ENCODE results near the gene ARL14EP.

ARL14EP gene

DNA sequence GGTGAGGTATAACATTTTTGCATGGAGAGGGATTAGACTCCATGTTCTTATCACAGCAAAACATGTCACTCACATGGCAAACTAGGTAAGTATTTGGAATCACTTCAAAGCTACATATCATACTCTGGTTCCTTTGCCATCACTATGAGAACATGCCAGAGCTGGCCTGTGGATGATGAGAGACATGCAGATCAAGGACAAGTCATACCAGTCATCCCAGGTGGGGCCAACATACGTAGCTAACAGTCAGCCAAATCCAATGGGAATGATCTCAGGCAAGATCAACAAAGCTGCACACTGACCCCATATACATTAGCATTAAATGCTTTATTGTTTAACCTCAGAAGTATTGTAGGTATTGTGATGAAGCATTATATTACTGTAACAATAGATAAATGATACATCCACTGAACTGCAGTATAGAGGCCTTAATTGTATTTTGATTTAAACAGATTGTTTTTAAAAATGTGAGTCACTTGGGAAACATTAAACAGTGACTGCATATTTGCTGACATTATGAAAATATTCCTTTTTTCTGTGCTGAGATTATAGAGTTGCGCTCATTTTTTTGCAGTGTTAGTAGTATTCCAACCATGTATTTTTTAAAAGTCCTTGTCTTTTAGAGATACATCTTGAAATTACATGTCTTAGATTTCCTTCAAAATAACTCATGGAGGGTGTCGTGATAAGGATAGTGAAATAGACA, 37.3 kb upstream of the ARL14EP start:
- no peak overlapping the region for H3K4me3 ChIP-seq (ENCODE audit: low read depth, low read length)
- DNase-seq (ENCODE audit: low read depth): no peak
- TF ChIP-seq, protein P1, sequence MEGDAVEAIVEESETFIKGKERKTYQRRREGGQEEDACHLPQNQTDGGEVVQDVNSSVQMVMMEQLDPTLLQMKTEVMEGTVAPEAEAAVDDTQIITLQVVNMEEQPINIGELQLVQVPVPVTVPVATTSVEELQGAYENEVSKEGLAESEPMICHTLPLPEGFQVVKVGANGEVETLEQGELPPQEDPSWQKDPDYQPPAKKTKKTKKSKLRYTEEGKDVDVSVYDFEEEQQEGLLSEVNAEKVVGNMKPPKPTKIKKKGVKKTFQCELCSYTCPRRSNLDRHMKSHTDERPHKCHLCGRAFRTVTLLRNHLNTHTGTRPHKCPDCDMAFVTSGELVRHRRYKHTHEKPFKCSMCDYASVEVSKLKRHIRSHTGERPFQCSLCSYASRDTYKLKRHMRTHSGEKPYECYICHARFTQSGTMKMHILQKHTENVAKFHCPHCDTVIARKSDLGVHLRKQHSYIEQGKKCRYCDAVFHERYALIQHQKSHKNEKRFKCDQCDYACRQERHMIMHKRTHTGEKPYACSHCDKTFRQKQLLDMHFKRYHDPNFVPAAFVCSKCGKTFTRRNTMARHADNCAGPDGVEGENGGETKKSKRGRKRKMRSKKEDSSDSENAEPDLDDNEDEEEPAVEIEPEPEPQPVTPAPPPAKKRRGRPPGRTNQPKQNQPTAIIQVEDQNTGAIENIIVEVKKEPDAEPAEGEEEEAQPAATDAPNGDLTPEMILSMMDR (conservative IDR thresholded peaks at IDR 0.05; ENCODE audit: low read depth, low read length): no peak

DNA sequence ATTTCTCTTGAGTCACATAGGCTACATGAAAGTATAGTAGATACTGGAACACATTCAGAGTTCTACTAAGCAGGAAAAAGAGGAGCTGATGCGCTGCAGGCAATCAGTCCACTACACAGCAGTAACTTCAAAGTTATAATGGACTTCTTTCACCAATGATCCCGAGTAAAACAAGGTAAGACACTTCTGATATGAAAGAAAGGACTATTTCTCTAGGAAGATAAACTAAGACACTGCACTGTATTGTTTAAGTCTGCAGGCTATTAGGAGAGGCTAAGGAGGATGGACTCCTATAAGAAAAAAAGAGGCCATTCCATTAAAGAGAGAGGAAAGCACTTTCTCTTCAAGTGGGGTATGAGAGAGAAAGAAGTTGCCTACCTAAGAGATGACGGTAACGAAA, 31.6 kb upstream of the ARL14EP start:
- no peak for DNase-seq (ENCODE audit: low read depth)
- no peak overlapping the region for H3K4me3 ChIP-seq (ENCODE audit: low read depth, low read length)
- TF ChIP-seq, protein P1 (conservative IDR thresholded peaks at IDR 0.05; ENCODE audit: low read depth, low read length): no peak

DNA sequence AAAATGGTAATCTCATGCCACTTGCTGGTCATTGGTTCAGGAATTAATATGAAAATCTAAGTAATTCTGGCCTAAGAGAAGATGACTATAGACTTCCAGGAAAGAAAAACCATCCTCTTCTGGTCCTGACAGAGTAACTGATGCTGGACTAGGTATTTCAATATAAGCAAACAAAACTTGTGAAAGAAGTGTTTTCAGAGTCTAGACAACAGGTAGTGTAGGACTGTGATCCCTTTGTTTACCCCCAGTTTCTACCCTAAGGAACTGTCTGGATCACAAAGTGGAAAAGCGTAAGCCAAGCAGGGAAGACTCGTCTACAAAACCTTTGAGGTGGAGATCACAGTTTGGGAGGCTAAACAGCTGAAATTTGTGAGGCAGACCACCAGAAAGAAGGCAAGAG, 30.4 kb upstream of the ARL14EP start:
- TF ChIP-seq, protein P1 (conservative IDR thresholded peaks at IDR 0.05; ENCODE audit: low read depth, low read length): no peak
- DNase-seq (ENCODE audit: low read depth): no peak
- no peak overlapping the region for H3K4me3 ChIP-seq (ENCODE audit: low read depth, low read length)

DNA sequence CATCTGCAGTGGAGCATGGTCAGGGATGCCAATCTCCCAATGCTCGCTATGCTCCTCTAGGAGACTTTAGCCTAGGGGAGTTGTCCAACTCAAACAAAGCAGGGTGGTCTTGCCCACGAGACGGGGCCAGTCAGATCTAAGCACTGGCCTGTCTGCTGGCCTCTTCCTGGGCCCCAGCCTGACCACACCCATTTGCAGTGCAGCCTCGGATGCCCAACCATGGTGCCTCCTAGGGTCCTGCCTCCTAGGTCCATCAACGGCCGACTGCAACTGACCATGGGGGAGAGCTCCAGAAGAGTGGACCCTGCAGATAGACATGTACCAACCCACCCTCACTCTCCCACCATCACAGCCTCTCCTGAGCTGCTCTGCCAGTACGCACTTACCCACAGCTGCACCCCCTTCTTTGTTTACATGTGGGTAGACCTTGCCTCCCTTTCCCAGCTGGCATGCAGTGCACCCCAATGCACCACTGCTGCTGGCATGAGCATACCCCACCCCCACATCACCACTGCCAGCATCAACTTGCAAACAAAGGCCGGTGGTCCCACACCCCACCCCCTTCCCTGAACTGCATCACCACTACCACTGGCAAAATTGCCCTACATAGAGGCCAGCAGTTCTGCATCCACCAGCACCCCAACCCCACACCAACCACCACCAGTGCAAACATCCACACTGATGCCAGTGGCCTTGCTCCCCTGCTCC, 27.6 kb upstream of the ARL14EP start:
- DNase-seq (ENCODE audit: low read depth): no peak
- TF ChIP-seq, protein P1 (conservative IDR thresholded peaks at IDR 0.05; ENCODE audit: low read depth, low read length): no peak

DNA sequence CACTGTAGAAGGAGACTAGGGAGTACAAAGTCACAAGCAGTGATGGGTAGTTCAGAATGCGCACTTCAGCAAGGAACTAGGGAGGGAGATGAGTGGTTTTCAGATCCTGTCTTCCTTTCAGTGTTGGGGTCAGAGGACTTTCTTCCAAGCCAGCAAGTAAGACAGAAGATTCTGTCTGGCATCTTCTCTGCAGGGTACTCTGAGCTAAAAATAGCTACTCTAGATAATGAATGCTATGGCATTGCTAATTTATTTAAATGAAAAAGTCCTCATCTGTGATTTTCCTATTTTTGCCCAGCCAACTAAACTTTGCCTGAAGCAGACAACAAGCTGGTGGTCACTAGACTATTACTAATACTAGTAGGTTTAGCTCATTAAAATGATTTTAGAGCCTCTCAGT, 18.3 kb upstream of the ARL14EP start:
- TF ChIP-seq, protein P1 (conservative IDR thresholded peaks at IDR 0.05; ENCODE audit: low read depth, low read length): no peak
- H3K4me3 ChIP-seq (ENCODE audit: low read depth, low read length): no peak overlapping the region
- DNase-seq (ENCODE audit: low read depth): no peak

More for the DNA sequence above, 27.6 kb upstream of the ARL14EP start:
- no peak overlapping the region for H3K4me3 ChIP-seq (ENCODE audit: low read depth, low read length)

DNA sequence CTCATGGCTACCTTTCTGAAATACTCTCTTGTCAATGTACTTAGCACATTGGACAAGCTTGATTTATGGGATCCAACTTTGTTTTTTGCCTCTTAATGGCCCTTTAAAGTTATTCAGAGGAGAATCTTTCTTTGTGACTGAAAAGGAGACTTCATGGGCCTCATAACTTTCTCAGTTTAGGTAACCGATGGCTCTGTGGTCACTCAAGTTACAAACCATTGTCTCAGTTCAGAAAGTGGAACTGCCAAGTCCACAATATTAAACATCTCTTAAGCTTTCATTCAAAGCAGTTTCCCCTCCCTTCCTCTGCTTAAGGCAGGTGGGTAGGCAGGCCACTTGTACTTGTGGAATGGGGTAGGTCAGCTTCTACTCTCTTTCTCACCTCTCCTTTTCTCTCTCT, 12.3 kb upstream of the ARL14EP start:
- H3K4me3 ChIP-seq (ENCODE audit: low read depth, low read length): no peak overlapping the region
- TF ChIP-seq, protein P1 (conservative IDR thresholded peaks at IDR 0.05; ENCODE audit: low read depth, low read length): no peak
- no peak for DNase-seq (ENCODE audit: low read depth)

DNA sequence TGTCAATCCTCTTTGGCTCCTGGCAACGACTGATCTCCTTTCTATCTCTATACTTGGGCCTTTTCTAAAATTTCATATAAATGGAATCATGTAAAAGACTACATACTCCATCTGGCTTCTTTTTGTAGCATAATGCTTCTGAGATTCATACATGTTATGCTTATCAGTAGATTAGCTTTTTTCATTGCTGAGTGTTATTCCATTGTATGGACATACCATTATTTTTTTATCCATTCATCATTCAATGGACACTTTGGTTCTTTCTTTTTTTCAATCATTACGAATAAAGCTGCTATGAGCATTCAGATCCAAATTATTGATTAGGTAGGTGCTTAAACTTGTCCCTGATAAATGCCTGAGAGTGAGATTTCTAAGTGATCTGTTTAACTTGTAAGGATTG, 11.7 kb upstream of the ARL14EP start:
- DNase-seq (ENCODE audit: low read depth): no peak
- TF ChIP-seq, protein P1 (conservative IDR thresholded peaks at IDR 0.05; ENCODE audit: low read depth, low read length): no peak

More for the DNA sequence above, 11.7 kb upstream of the ARL14EP start:
- H3K4me3 ChIP-seq (ENCODE audit: low read depth, low read length): no peak overlapping the region
